K562 (cell line): ENCODE measurements around the gene TRAF3.

Experiments used
- ATF3 ChIP-seq, 2 experiments: fragments of 450-650 bp in 1 of 2; sonication (generic) in 1 of 2; formaldehyde crosslinking in 1 of 2; IDR thresholded peaks in 1 of 2; conservative IDR thresholded peaks in 1 of 2; 2 replicates each; pipeline versions ENCODE4 v1.6.1 to v1.8.1; 2016 to 2023; ENCODE audit warnings: mild to moderate bottlenecking in 2 of 2, moderate library complexity in 2 of 2, inconsistent platforms in 1 of 2, missing genetic modification reagents in 1 of 2
- HSF4 ChIP-seq: fragments of 250-450 bp; sonication (Bioruptor Pico); IDR thresholded peaks from 2 replicates; pipeline ENCODE4 v2.1.2; 2022; ENCODE audit warnings: mild to moderate bottlenecking, moderate library complexity, borderline replicate concordance
- MAX ChIP-seq: sonication (generic); formaldehyde crosslinking; IDR thresholded peaks from 2 replicates; pipeline ENCODE4 v1.9.0; 2022; ENCODE audit warnings: mild to moderate bottlenecking, missing genetic modification reagents
- NBN ChIP-seq: fragments of 450-650 bp; IDR thresholded peaks from 2 replicates; pipeline ENCODE4 v1.6.1; 2016; ENCODE audit warnings: low read depth, mild to moderate bottlenecking
- NCOA2 ChIP-seq, 2 experiments: fragments of 450-650 bp; IDR thresholded peaks; 2 replicates each; pipeline ENCODE4 v1.6.1; 2018; ENCODE audit warnings: mild to moderate bottlenecking in 2 of 2, moderate library complexity in 1 of 2; ENCODE audit not compliant: partially characterized antibody in 2 of 2
- NRF1 ChIP-seq, 2 experiments: fragments of 450-650 bp; IDR thresholded peaks in 1 of 2; conservative IDR thresholded peaks in 1 of 2; 2 replicates each; pipeline ENCODE4 v1.6.1; 2014; ENCODE audit warnings: mild to moderate bottlenecking in 2 of 2
- STAG1 ChIP-seq: sonication (generic); formaldehyde crosslinking; IDR thresholded peaks from 2 replicates; pipeline ENCODE4 v1.5.0; 2020; ENCODE audit warnings: missing genetic modification reagents, borderline replicate concordance
- ZBTB1 ChIP-seq: sonication (generic); formaldehyde crosslinking; IDR thresholded peaks from 2 replicates; pipeline ENCODE4 v1.8.1; 2023; ENCODE audit warnings: missing genetic modification reagents, low read depth, mild to moderate bottlenecking, borderline replicate concordance
- ZNF175 ChIP-seq: fragments of 200-800 bp; sonication (Bioruptor generic); IDR thresholded peaks from 2 replicates; pipeline ENCODE4 v1.6.1; 2016; ENCODE audit warnings: low read depth, mild to moderate bottlenecking, missing genetic modification characterization, missing compliant biosample characterization

- no peak for TF ChIP-seq NRF1 (conservative IDR thresholded peaks at IDR 0.05 in 1 of 2, IDR thresholded peaks at IDR 0.05 in 1 of 2)
- no peak for TF ChIP-seq HSF4 (CRISPR knock-in tag)
- TF ChIP-seq ZBTB1 = no peak
- TF ChIP-seq MAX (CRISPR knock-in tag) = no peak
- no peak for TF ChIP-seq ATF3 (IDR thresholded peaks at IDR 0.05)
- TF ChIP-seq ATF3 (CRISPR knock-in tag; conservative IDR thresholded peaks at IDR 0.05) = no peak
- TF ChIP-seq ZNF175 = no peak
- no peak for TF ChIP-seq STAG1
- no peak for TF ChIP-seq NCOA2 (IDR thresholded peaks at IDR 0.05; ENCODE audit: partially characterized antibody in 2 of 2)
- TF ChIP-seq NBN = no peak
Observed at GRCh38 chr14:102911991-102912761, 134.9 kb downstream of the TRAF3 start.
